Measurements from ENCODE around the gene UNC119. TPM values are rescaled to one million over a fixed set of nuclear protein-coding genes. Genes with fewer than 3 reads are reported as not detected.

The UNC119 gene
- total RNA-seq (2016; rRNA removed; fragmentation: Illumina TruSeq; extraction: Trizol) (7.8 and 10.4 TPM in 2 replicates), polyA plus RNA-seq (2011; rRNA removed) (57.6 and 63.1 TPM in 2 replicates), polyA minus RNA-seq (2011; rRNA and poly(A)+ RNA removed; ENCODE audit: low replicate concordance) (33.6 and 62.8 TPM in 2 replicates), Bru-seq, nascent RNA (percentile 51 among the genes with signal in this experiment), BruChase-seq, experiment 1, labeled RNA remaining after a 6-hour chase (percentile 77 among the genes with signal in this experiment), BruChase-seq, experiment 2, labeled RNA remaining after a 2-hour chase (percentile 67 among the genes with signal in this experiment)
- total RNA-seq (2016; cell fraction: cytosol; rRNA removed; fragmentation: Illumina TruSeq; extraction: Trizol; ENCODE audit: low read depth) = 5.0 and 5.9 TPM in 2 replicates
- 8.0 and 10.9 TPM in 2 replicates for total RNA-seq (2016; cell fraction: insoluble cytoplasmic fraction; rRNA removed; fragmentation: Illumina TruSeq; extraction: Trizol)
- total RNA-seq (2016; cell fraction: membrane; rRNA removed; fragmentation: Illumina TruSeq; extraction: Trizol) = 7.4 and 9.1 TPM in 2 replicates
- 9.3 and 10.1 TPM in 2 replicates for total RNA-seq (2016; cell fraction: nucleus; rRNA removed; fragmentation: Illumina TruSeq; extraction: Trizol)
- 25.1 and 34.9 TPM in 2 replicates for polyA plus RNA-seq (2011; cell fraction: cytosol; rRNA removed)
- polyA plus RNA-seq (2011; cell fraction: nucleus; rRNA removed) = 72.7 and 85.1 TPM in 2 replicates
- 7.3 and 9.0 TPM in 2 replicates for polyA plus RNA-seq (2012)
- 6.0 and 6.7 TPM in 2 replicates for polyA plus RNA-seq (2016; cell fraction: cytosol; fragmentation: Illumina TruSeq; extraction: Trizol; ENCODE audit: low read depth)
- 12.0 and 13.5 TPM in 2 replicates for polyA plus RNA-seq (2016; cell fraction: insoluble cytoplasmic fraction; fragmentation: Illumina TruSeq; extraction: Trizol; ENCODE audit: low read depth)
- polyA plus RNA-seq (2016; cell fraction: membrane; fragmentation: Illumina TruSeq; extraction: Trizol; ENCODE audit: low read depth) = 9.2 and 10.9 TPM in 2 replicates
- polyA plus RNA-seq (2016; cell fraction: nucleus; fragmentation: Illumina TruSeq; extraction: Trizol; ENCODE audit: insufficient read depth, low read depth) = 18.0 and 19.4 TPM in 2 replicates
- polyA minus RNA-seq (2011; cell fraction: cytosol; rRNA and poly(A)+ RNA removed) = 6.5 and 12.7 TPM in 2 replicates
- polyA minus RNA-seq (2011; cell fraction: nucleus; rRNA and poly(A)+ RNA removed) = 30.0 and 33.3 TPM in 2 replicates
- long read RNA-seq, experiment 1, transcript UNC119-202 (5 exons, 1,424 nt) = major isoform, 22 of 28 reads
- long read RNA-seq, experiment 1, partial matches to known transcripts = 1 of 28 reads
- long read RNA-seq, experiment 1, other reads (novel, unspliced or antisense) = 4 of 28 reads
- long read RNA-seq, experiment 2, transcript UNC119-202 (5 exons, 1,424 nt) = major isoform, 16 of 24 reads
- long read RNA-seq, experiment 2, partial matches to known transcripts = 2 of 24 reads
- long read RNA-seq, experiment 2, other reads (novel, unspliced or antisense) = 2 of 24 reads

DNA sequence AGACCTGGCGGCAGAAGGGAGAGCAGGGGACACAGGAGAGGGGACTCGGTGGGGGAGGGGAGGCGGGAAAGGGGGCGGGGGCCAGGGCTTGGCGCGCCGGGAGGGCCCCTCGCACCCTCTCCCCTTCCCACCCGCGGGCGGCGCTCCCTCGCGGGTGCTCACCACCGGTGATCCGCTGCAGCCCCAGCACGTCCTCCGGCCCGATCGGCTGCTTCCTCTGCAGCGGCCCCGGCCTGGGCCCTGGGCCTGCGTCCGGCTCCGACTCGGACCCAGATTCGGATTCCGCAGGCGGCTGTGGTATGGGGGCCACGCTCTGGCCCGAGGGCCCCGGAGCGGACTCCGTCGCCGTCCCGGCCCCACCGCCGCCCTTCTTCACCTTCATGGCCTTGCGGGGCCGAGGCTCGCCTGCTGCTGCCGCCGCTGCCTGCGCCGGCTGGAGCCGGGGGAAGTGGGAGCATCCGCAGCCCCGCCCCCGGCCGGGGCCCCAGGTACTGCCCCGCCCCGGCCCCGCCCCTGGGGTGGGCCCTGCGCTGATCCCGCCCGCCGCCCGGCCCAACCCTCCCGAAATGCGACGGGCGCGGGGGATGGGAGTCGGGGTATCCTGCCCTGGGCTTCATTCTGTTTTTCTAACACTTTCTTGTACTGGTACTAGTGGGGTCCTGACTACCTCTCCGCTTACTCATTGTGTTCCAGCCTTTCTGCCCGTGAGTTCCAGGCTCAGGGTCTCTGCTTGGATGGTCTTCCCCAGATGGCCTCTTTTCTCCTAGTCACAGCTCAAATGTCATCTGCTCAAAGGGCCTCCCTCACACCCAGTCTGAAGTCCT, at the start of gene UNC119:
TSS of gene UNC119 (minus strand) at position 449 of the 824 bp plus-strand sequence. CDS start at position 382, 67 bp downstream.
- Histone ChIP-seq H3K4me1 (ENCODE audit: insufficient read depth, low read length) (peaks cover 42% of the 10 kb centered on the region), H3K4me3 (replicated peaks in 1 of 3; ENCODE audit: insufficient read depth in 1 of 3, low read depth in 2 of 3, low read length in 3 of 3) (peak within 1 kb of the TSS; percentile 75 to 88 (median 85)), H3K9ac (ENCODE audit: insufficient read depth, low read depth, low read length) (peak within 1 kb of the TSS; percentile 74), H3K79me2 (ENCODE audit: insufficient read depth, low read length) (no peaks in the 10 kb centered on the region), H3K9me3 (ENCODE audit: low read length) (no peaks in the 10 kb centered on the region), H2AFZ (ENCODE audit: low read length) (peak within 1 kb of the TSS; percentile 66), H3K27ac (ENCODE audit: extremely low read length, insufficient read depth, low read length) (no peak within 1 kb of the TSS), H3K27me3 (ENCODE audit: control insufficient read depth in 1 of 2, insufficient read depth in 2 of 2, low read length in 2 of 2) (no peaks in the 10 kb centered on the region), H3K4me2 (ENCODE audit: low read depth, low read length) (peak within 1 kb of the TSS; percentile 92), H4K20me1 (ENCODE audit: insufficient read depth, low read length) (no peaks in the 10 kb centered on the region), H3K36me3 (replicated peaks in 1 of 2; ENCODE audit: control insufficient read depth in 1 of 2, insufficient read depth in 2 of 2, low read length in 2 of 2) (peaks cover 11 to 33% of the 10 kb centered on the region in 2 experiments)
- ChIA-PET POLR2A (interaction anchor here (0.8 to 1.5 kb wide), 4 partner anchors 18 to 154 kb away, joined by 3 to 8 read pairs (median 4); partner anchors contain the start of genes ALDOC and PIGS), CTCF (ENCODE audit: low intra/inter-chr PET ratio, low total read pairs) (no interaction called here)
- WGBS (ENCODE audit: low lambda C conversion rate) = 13% methylated on average over 5 of the region's 67 CpGs
- no TSS peak for BruUV-seq (replicated peaks)
- in situ Hi-C loops (cut with HindIII; ENCODE audit: extremely low pct_ligation_motif_present, low pct_unique_long_range_greater_than_20kb) (no loop called here), intact Hi-C loops (cut with micrococcal nuclease; ENCODE audit: unreplicated experiment) (no loop called here)
- FAIRE-seq (no peak), DNase-seq (ENCODE audit: low spot score) (peak; percentile 38), ATAC-seq (peak; percentile 89)
- TF ChIP-seq, protein P1, sequence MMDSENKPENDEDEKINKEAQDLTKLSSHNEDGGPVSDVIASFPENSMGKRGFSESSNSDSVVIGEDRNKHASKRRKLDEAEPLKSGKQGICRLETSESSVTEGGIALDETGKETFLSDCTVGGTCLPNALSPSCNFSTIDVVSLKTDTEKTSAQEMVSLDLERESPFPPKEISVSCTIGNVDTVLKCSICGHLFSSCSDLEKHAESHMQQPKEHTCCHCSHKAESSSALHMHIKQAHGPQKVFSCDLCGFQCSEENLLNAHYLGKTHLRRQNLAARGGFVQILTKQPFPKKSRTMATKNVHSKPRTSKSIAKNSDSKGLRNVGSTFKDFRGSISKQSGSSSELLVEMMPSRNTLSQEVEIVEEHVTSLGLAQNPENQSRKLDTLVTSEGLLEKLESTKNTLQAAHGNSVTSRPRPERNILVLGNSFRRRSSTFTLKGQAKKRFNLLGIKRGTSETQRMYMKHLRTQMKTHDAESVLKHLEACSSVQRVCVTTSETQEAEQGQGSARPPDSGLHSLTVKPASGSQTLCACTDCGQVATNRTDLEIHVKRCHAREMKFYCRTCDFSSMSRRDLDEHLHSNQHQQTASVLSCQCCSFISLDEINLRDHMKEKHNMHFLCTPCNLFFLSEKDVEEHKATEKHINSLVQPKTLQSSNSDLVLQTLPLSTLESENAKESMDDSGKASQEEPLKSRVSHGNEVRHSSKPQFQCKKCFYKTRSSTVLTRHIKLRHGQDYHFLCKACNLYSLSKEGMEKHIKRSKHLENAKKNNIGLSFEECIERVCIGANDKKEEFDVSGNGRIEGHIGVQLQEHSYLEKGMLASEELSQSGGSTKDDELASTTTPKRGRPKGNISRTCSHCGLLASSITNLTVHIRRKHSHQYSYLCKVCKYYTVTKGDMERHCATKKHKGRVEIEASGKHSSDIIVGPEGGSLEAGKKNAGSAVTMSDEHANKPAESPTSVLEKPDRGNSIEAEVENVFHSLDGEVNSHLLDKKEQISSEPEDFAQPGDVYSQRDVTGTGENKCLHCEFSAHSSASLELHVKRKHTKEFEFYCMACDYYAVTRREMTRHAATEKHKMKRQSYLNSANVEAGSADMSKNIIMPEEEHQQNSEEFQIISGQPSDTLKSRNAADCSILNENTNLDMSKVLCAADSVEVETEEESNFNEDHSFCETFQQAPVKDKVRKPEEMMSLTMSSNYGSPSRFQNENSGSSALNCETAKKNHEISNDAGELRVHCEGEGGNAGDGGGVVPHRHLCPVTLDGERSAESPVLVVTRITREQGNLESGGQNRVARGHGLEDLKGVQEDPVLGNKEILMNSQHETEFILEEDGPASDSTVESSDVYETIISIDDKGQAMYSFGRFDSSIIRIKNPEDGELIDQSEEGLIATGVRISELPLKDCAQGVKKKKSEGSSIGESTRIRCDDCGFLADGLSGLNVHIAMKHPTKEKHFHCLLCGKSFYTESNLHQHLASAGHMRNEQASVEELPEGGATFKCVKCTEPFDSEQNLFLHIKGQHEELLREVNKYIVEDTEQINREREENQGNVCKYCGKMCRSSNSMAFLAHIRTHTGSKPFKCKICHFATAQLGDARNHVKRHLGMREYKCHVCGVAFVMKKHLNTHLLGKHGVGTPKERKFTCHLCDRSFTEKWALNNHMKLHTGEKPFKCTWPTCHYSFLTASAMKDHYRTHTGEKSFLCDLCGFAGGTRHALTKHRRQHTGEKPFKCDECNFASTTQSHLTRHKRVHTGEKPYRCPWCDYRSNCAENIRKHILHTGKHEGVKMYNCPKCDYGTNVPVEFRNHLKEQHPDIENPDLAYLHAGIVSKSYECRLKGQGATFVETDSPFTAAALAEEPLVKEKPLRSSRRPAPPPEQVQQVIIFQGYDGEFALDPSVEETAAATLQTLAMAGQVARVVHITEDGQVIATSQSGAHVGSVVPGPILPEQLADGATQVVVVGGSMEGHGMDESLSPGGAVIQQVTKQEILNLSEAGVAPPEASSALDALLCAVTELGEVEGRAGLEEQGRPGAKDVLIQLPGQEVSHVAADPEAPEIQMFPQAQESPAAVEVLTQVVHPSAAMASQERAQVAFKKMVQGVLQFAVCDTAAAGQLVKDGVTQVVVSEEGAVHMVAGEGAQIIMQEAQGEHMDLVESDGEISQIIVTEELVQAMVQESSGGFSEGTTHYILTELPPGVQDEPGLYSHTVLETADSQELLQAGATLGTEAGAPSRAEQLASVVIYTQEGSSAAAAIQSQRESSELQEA (CRISPR knock-in tag; IDR thresholded peaks at IDR 0.05; ENCODE audit: not compliant biosample characterization) = no peak
- TF ChIP-seq NFE2 (CRISPR knock-in tag; IDR thresholded peaks at IDR 0.05) (no peak), ZNF607 (CRISPR knock-in tag; IDR thresholded peaks at IDR 0.05; ENCODE audit: borderline replicate concordance) (0 out of 2 replicates have a peak, but pooled peaks have one; percentile 19), ERF (CRISPR knock-in tag; IDR thresholded peaks at IDR 0.05) (peak; percentile 58), ZNF724P (CRISPR knock-in tag; IDR thresholded peaks at IDR 0.05; ENCODE audit: borderline replicate concordance) (no peak), TBP (CRISPR knock-in tag; IDR thresholded peaks at IDR 0.05) (no peak), SAP130 (CRISPR knock-in tag; IDR thresholded peaks at IDR 0.05; ENCODE audit: low read depth) (peak; percentile 70)
- TF ChIP-seq, protein P2, sequence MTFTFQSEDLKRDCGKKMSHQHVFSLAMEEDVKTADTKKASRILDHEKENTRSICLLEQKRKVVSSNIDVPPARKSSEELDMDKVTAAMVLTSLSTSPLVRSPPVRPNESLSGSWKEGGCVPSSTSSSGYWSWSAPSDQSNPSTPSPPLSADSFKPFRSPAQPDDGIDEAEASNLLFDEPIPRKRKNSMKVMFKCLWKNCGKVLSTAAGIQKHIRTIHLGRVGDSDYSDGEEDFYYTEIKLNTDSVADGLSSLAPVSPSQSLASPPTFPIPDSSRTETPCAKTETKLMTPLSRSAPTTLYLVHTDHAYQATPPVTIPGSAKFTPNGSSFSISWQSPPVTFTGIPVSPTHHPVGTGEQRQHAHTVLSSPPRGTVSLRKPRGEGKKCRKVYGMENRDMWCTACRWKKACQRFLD (CRISPR knock-in tag; IDR thresholded peaks at IDR 0.05; ENCODE audit: borderline replicate concordance) = no peak
